ENCODE measurements around the gene BTBD7. TPM values are rescaled to one million over a fixed set of nuclear protein-coding genes. Genes with fewer than 3 reads are reported as not detected.

The BTBD7 gene
- total RNA-seq, 1 experiment from 2014 or later: 32.5 TPM

DNA sequence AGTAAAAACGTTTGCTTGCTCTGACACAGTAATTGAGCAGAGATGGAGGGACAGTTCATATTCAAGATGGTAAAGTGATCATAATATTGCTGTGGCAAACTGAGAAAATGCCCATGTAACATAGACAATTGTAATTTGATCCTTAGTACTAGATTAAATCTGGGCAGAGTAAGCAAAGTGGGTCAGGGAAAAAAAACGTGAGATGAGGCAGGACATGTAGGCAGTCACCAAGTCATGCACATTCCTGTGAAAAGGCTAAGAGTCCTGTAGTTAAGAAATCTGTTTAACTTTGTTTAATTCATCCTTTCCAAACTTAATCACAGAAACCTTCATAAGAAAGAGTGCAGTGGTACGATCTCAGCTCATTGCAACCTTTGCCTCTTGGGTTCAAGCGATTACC is 16.1 kb downstream of the BTBD7 start:
- CTCF ChIA-PET: interaction anchor here (0.6 kb wide), 1 partner anchor 226 kb away, joined by 3 read pairs; no protein-coding TSS in a partner anchor
- no peak overlapping the region for H3K4me3 Mint-ChIP-seq (ENCODE audit: unreplicated experiment)
- TF ChIP-seq, protein P1, sequence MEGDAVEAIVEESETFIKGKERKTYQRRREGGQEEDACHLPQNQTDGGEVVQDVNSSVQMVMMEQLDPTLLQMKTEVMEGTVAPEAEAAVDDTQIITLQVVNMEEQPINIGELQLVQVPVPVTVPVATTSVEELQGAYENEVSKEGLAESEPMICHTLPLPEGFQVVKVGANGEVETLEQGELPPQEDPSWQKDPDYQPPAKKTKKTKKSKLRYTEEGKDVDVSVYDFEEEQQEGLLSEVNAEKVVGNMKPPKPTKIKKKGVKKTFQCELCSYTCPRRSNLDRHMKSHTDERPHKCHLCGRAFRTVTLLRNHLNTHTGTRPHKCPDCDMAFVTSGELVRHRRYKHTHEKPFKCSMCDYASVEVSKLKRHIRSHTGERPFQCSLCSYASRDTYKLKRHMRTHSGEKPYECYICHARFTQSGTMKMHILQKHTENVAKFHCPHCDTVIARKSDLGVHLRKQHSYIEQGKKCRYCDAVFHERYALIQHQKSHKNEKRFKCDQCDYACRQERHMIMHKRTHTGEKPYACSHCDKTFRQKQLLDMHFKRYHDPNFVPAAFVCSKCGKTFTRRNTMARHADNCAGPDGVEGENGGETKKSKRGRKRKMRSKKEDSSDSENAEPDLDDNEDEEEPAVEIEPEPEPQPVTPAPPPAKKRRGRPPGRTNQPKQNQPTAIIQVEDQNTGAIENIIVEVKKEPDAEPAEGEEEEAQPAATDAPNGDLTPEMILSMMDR (IDR thresholded peaks at IDR 0.05; ENCODE audit: unreplicated experiment): no peak
- peaks cover 38% of the 10 kb centered on the region for H3K4me1 Mint-ChIP-seq (ENCODE audit: insufficient read depth, unreplicated experiment)
- no TSS peak for BruUV-seq (replicated peaks)
- peaks cover 3% of the 10 kb centered on the region for H3K36me3 Mint-ChIP-seq (ENCODE audit: insufficient read depth, unreplicated experiment)
- POLR2A ChIA-PET: interaction anchor here (1.1 to 2.6 kb wide), 3 partner anchors 14 to 25 kb away, joined by 3 to 33 read pairs (median 5); partner anchors contain the start of gene BTBD7
- H3K9me3 Mint-ChIP-seq (ENCODE audit: unreplicated experiment): no peaks in the 10 kb centered on the region
- DNase-seq (ENCODE audit: unreplicated experiment): no peak
- intact Hi-C loops (cut with micrococcal nuclease): no loop called here
- no peaks in the 10 kb centered on the region for H3K27me3 Mint-ChIP-seq (ENCODE audit: insufficient read depth, unreplicated experiment)
- H3K27ac Mint-ChIP-seq (ENCODE audit: low read depth, unreplicated experiment): peak overlapping the region; percentile 90

DNA sequence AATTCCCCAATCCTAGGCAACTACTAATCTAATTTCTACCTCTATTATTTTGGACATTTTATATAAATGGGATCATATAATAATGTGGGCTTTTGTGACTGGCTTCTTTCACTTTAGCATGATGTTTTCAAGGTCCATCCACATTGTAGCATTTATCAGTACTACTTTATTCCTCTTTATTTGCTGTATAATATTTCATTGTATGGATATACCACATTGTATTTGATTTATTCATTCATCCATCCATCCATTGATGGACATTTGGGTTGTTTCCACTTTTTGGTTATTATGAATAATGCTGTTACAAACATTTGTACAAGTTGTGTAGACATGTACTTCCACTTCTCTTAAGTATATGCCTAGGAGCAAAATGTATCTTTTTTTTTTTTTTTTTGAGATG is 17.3 kb downstream of the BTBD7 start:
- H3K9me3 Mint-ChIP-seq (ENCODE audit: unreplicated experiment): no peaks in the 10 kb centered on the region
- intact Hi-C loops (cut with micrococcal nuclease): no loop called here
- H3K4me1 Mint-ChIP-seq (ENCODE audit: insufficient read depth, unreplicated experiment): peaks cover 38% of the 10 kb centered on the region
- H3K4me3 Mint-ChIP-seq (ENCODE audit: unreplicated experiment): no peak overlapping the region
- ChIA-PET POLR2A (interaction anchor here (0.7 to 1.2 kb wide), 3 partner anchors 15 to 20 kb away, joined by 3 to 6 read pairs (median 5); no protein-coding TSS in a partner anchor), CTCF (interaction anchor here (0.6 kb wide), 2 partner anchors 51 to 221 kb away, joined by 3 read pairs; no protein-coding TSS in a partner anchor)
- no peak for DNase-seq (ENCODE audit: unreplicated experiment)
- no peak overlapping the region for H3K27ac Mint-ChIP-seq (ENCODE audit: low read depth, unreplicated experiment)
- H3K27me3 Mint-ChIP-seq (ENCODE audit: insufficient read depth, unreplicated experiment): no peaks in the 10 kb centered on the region
- no TSS peak for BruUV-seq (replicated peaks)
- TF ChIP-seq, protein P1 (IDR thresholded peaks at IDR 0.05; ENCODE audit: unreplicated experiment): no peak
- no peaks in the 10 kb centered on the region for H3K36me3 Mint-ChIP-seq (ENCODE audit: insufficient read depth, unreplicated experiment)

DNA sequence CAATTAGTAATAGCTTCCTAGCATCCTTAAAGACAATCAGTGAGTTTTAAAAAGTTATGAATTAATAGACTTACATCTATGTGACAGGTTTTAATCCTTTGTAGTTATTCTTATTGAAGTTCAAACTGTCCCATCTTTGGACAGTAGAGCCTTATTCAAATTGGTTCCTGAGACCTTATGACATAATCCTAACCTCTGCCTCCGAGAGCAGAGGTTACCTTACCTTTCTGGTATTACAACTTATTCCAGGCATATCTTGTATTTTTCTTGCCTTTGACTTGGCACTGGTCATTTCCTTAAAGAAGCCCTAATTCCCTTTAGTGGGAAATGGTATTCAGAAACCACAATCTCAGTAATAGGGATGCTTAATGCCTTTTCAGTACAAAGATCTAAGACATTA is 21.8 kb downstream of the BTBD7 start:
- no peak overlapping the region for H3K4me3 Mint-ChIP-seq (ENCODE audit: unreplicated experiment)
- no peaks in the 10 kb centered on the region for H3K27me3 Mint-ChIP-seq (ENCODE audit: insufficient read depth, unreplicated experiment)
- BruUV-seq (replicated peaks): no TSS peak
- H3K4me1 Mint-ChIP-seq (ENCODE audit: insufficient read depth, unreplicated experiment): peaks cover 2% of the 10 kb centered on the region
- no peak for DNase-seq (ENCODE audit: unreplicated experiment)
- no peak overlapping the region for H3K27ac Mint-ChIP-seq (ENCODE audit: low read depth, unreplicated experiment)
- POLR2A ChIA-PET: interaction anchor here (0.6 kb wide), 1 partner anchor 139 kb away, joined by 4 read pairs; no protein-coding TSS in a partner anchor
- no peaks in the 10 kb centered on the region for H3K36me3 Mint-ChIP-seq (ENCODE audit: insufficient read depth, unreplicated experiment)
- TF ChIP-seq, protein P1 (IDR thresholded peaks at IDR 0.05; ENCODE audit: unreplicated experiment): no peak
- CTCF ChIA-PET: no interaction called here
- H3K9me3 Mint-ChIP-seq (ENCODE audit: unreplicated experiment): no peaks in the 10 kb centered on the region
- intact Hi-C loops (cut with micrococcal nuclease): no loop called here

DNA sequence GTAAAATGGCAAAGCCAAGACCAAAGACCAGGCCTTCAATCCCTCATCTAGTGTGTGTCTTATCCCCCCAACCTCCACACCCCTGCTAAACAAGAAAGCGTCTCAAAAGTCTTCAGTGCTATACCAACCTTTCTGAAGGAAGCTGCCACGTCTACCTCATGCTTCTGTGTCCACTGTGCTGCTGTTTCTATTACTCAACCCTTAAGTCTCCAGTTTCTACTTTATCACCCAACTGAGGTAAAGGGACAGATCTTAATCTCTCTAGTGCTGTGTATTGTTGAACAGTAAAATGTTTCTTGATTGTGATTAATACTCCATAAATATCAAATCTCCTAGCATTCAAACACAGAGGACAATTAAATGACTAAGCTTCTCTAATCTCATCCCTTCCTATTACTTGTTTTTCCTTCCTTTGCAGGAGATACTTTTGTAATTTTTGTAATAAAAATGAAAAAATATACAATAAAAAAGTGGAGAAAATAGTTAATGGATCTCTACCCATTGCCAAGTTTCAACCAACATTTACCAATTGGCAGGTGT is 23.3 kb downstream of the BTBD7 start:
- POLR2A ChIA-PET: interaction anchor here (0.6 kb wide), 1 partner anchor 13 kb away, joined by 3 read pairs; no protein-coding TSS in a partner anchor
- CTCF ChIA-PET: no interaction called here
- Mint-ChIP-seq H3K27me3 (ENCODE audit: insufficient read depth, unreplicated experiment) (no peaks in the 10 kb centered on the region), H3K4me1 (ENCODE audit: insufficient read depth, unreplicated experiment) (peaks cover 5% of the 10 kb centered on the region), H3K27ac (ENCODE audit: low read depth, unreplicated experiment) (no peak overlapping the region), H3K9me3 (ENCODE audit: unreplicated experiment) (no peaks in the 10 kb centered on the region), H3K36me3 (ENCODE audit: insufficient read depth, unreplicated experiment) (no peaks in the 10 kb centered on the region), H3K4me3 (ENCODE audit: unreplicated experiment) (no peak overlapping the region)
- DNase-seq (ENCODE audit: unreplicated experiment): no peak
- BruUV-seq (replicated peaks): no TSS peak
- TF ChIP-seq, protein P1 (IDR thresholded peaks at IDR 0.05; ENCODE audit: unreplicated experiment): no peak
- intact Hi-C loops (cut with micrococcal nuclease): no loop called here

Measured in MCF 10A (cell line).